ENCODE results near the gene VPS54. TPM values are rescaled to one million over a fixed set of nuclear protein-coding genes. Genes with fewer than 3 reads are reported as not detected.

Gene VPS54
- total and polyA plus RNA-seq, 9 of the 15 experiments (the other 6 are each of a cell fraction or from before 2014, with no cell fraction given): 4.9 to 23.2 (median 13.2) TPM

- peak; percentile 22; the same call in 1 of the 2 replicates for TF ChIP-seq MGA (IDR thresholded peaks at IDR 0.05)
- no peak for TF ChIP-seq GABPB1 (CRISPR knock-in tag; IDR thresholded peaks at IDR 0.05)
- TF ChIP-seq PRDM10 (IDR thresholded peaks at IDR 0.05; ENCODE audit: partially characterized antibody): peak; percentile 25
- no peak for TF ChIP-seq HDAC1 (IDR thresholded peaks at IDR 0.05)
- TF ChIP-seq ZSCAN29 (IDR thresholded peaks at IDR 0.05): no peak
- no peak for TF ChIP-seq MEF2A (IDR thresholded peaks at IDR 0.05; ENCODE audit: control insufficient read depth, low read depth, low read length)
- no peak for TF ChIP-seq GABPA (tag; conservative IDR thresholded peaks at IDR 0.05; ENCODE audit: low read depth)
- TF ChIP-seq NCOA1 (IDR thresholded peaks at IDR 0.05; ENCODE audit: low read depth): no peak
These were observed 6.2 kb downstream of the VPS54 start (continued) for GRCh38 chr2:64013053-64013452.

Data from K562 (cell line).